Stomach (tissue), 9 donors: ENCODE results near the gene MYDGF. TPM values are rescaled to one million over a fixed set of nuclear protein-coding genes. Genes with fewer than 3 reads are reported as not detected.

Experiments used
- DNase-seq, 2 donors: peaks; one replicate each; pipeline versions ENCODE4 v3.0.0 to v3.0.0-alpha.2; 2013 to 2019
- H3K27ac ChIP-seq, 5 donors: fragments of 200-600 bp in 4 of 5; sonication (generic) in 4 of 5; one replicate each; pipeline ENCODE4 v1.5.1; 2013 to 2019; ENCODE audit warnings: mild to moderate bottlenecking in 1 of 5, moderate library complexity in 1 of 5
- H3K27me3 ChIP-seq, 3 donors: fragments of 200-600 bp; sonication (generic); one replicate each; pipeline ENCODE4 v1.5.1; 2017 to 2019; ENCODE audit warnings: mixed run types in 1 of 3
- H3K36me3 ChIP-seq, 4 donors: fragments of 200-600 bp; sonication (generic); 1 replicate in 3 of 4; 2 replicates in 1 of 4; pipeline ENCODE4 v1.5.1; 2016 to 2019
- H3K4me1 ChIP-seq, 4 donors: fragments of 200-600 bp; sonication (generic); one replicate each; pipeline ENCODE4 v1.5.1; 2016 to 2019
- H3K4me3 ChIP-seq, 4 donors: fragments of 200-600 bp; sonication (generic) in 3 of 4; one replicate each; pipeline ENCODE4 v1.5.1; 2016 to 2019; ENCODE audit warnings: mild to moderate bottlenecking in 1 of 4
- H3K9me3 ChIP-seq, 4 donors: fragments of 200-600 bp; sonication (generic); one replicate each; pipeline ENCODE4 v1.5.1; 2016 to 2019
- CTCF ChIP-seq, 7 experiments: fragments of 450-650 bp in 4 of 7; fragments of 200-600 bp in 3 of 7; sonication (generic) in 3 of 7; IDR thresholded peaks; one replicate each; pipeline ENCODE4 v1.5.1; 2016 to 2019; ENCODE audit warnings: antibody characterized with exemption in 7 of 7, control low read depth in 2 of 7, mild to moderate bottlenecking in 1 of 7
- EP300 ChIP-seq: sonication (generic); formaldehyde crosslinking; IDR thresholded peaks from one replicate; pipeline ENCODE4 v1.6.1; 2017; ENCODE audit warnings: antibody characterized with exemption
- POLR2A ChIP-seq, 4 donors: fragments of 450-650 bp; IDR thresholded peaks; one replicate each; pipeline ENCODE4 v1.6.1; 2016; ENCODE audit warnings: antibody characterized with exemption in 4 of 4, control low read depth in 2 of 4, mild to moderate bottlenecking in 1 of 4, moderate library complexity in 1 of 4
- POLR2AphosphoS5 ChIP-seq, 3 donors: sonication (generic); formaldehyde crosslinking; IDR thresholded peaks; one replicate each; pipeline ENCODE4 v1.6.1; 2016; ENCODE audit warnings: antibody characterized with exemption in 3 of 3
- WGBS, 5 donors: extraction: QIAGEN DNeasy Blood & Tissue Kit in 3 of 5; methylation state at CpG; one replicate each; pipeline versions ENCODE4 v1.1.5 to v1.1.7; 2013 to 2018; 5-methylcytosine and 5-hydroxymethylcytosine counted together
- intact Hi-C: fragments of 100-400 bp; cut with DNase I; formaldehyde crosslinking; loops from one replicate; pipeline ENCODE4 v1.15.1; 2023; ENCODE audit warnings: low total_unique reads
- polyA plus RNA-seq, 3 donors: library from polyadenylated mRNA; stranded (reverse); fragments of 200-250 nt; gene quantifications; one replicate each; pipeline ENCODE4 v1.2.3, GENCODE V29; 2013
- total RNA-seq, 5 donors: library from RNA; depleted of rRNA; stranded (reverse); fragments of >200 nt; gene quantifications; one replicate each; pipeline versions ENCODE4 v1.1.0 to v1.2.3, GENCODE V29; 2014 to 2016
- donor health status: healthy with polysubstance abuse.
- donor health status: Bipolar disorder and iron deficiency.
- donor health status: healthy.

The MYDGF gene
- total and polyA plus RNA-seq, 8 donors, result 41.4 to 86.6 (median 72.3) TPM

- peaks cover 0 to 25% (median 4%) of the 10 kb centered on the region in 3 donors for H3K27me3 ChIP-seq
- peak overlapping the region in 4 of 5 donors; percentile 12 to 70 (median 29) for H3K27ac ChIP-seq
- no peaks in the 10 kb centered on the region for H3K9me3 ChIP-seq
- intact Hi-C loops, result loop anchor here (5.0 kb wide), 1 partner anchor 79 kb away; the partner anchor contains the start of gene SEMA6B
- no peaks in the 10 kb centered on the region for H3K36me3 ChIP-seq
- H3K4me3 ChIP-seq, result peak overlapping the region; percentile 47 to 55 (median 53)
- peak in 5 of 7 experiments; percentile 74 to 98 (median 96) for TF ChIP-seq CTCF (IDR thresholded peaks at IDR 0.05)
- TF ChIP-seq POLR2A (IDR thresholded peaks at IDR 0.05), result no peak
- TF ChIP-seq POLR2AphosphoS5 (IDR thresholded peaks at IDR 0.05), result no peak
- DNase-seq, result peak; percentile 69 to 90
- peaks cover 28 to 56% (median 43%) of the 10 kb centered on the region in 4 donors for H3K4me1 ChIP-seq
- 0 to 1% (median 0%) methylated on average over 4 to 43 of the region's 43 CpGs for WGBS, 5 donors
Observed at GRCh38 chr19:4636151-4636717, 33.9 kb downstream of the MYDGF start.

GRCh38 chr19:4635754-4636116 is 34.4 kb downstream of the MYDGF start:
- intact Hi-C loops, result loop anchor here (5.0 kb wide), 1 partner anchor 78 kb away; the partner anchor contains the start of gene SEMA6B
- H3K4me3 ChIP-seq, result peak overlapping the region; percentile 47 to 55 (median 53)
- H3K9me3 ChIP-seq, result no peaks in the 10 kb centered on the region
- 20 to 38% (median 23%) methylated on average over 2 to 13 of the region's 13 CpGs for WGBS, 5 donors
- peak overlapping the region in 3 of 5 donors; percentile 12 to 70 (median 40) for H3K27ac ChIP-seq
- peaks cover 0 to 25% (median 4%) of the 10 kb centered on the region in 3 donors for H3K27me3 ChIP-seq
- no peaks in the 10 kb centered on the region for H3K36me3 ChIP-seq
- DNase-seq, result no peak
- H3K4me1 ChIP-seq, result peaks cover 28 to 51% (median 39%) of the 10 kb centered on the region in 4 donors
- no peak for TF ChIP-seq POLR2AphosphoS5 (IDR thresholded peaks at IDR 0.05)
- TF ChIP-seq EP300, result no peak
- TF ChIP-seq CTCF (IDR thresholded peaks at IDR 0.05), result no peak
- no peak for TF ChIP-seq POLR2A (IDR thresholded peaks at IDR 0.05)

GRCh38 chr19:4633140-4633967 is 36.8 kb downstream of the MYDGF start:
- H3K36me3 ChIP-seq, result no peaks in the 10 kb centered on the region
- H3K4me3 ChIP-seq, result no peak overlapping the region
- H3K9me3 ChIP-seq, result no peaks in the 10 kb centered on the region
- WGBS, 5 donors, result 36 to 49% (median 41%) methylated on average over 13 to 14 of the region's 14 CpGs
- H3K27ac ChIP-seq, result peak overlapping the region in 1 of 5 donors; percentile 70
- peaks cover 14 to 32% (median 25%) of the 10 kb centered on the region in 4 donors for H3K4me1 ChIP-seq
- peaks cover 0 to 25% (median 4%) of the 10 kb centered on the region in 3 donors for H3K27me3 ChIP-seq
- intact Hi-C loops, result no loop called here
- peak; percentile 67 to 79 for DNase-seq
- peak in 5 of 7 experiments; percentile 49 to 65 (median 61) for TF ChIP-seq CTCF (IDR thresholded peaks at IDR 0.05)
- no peak for TF ChIP-seq EP300

- H3K27me3 ChIP-seq, result peaks cover 0 to 48% (median 10%) of the 10 kb centered on the region in 3 donors
- no peaks in the 10 kb centered on the region for H3K9me3 ChIP-seq
- no peak for TF ChIP-seq EP300
- TF ChIP-seq POLR2AphosphoS5 (IDR thresholded peaks at IDR 0.05), result no peak
- TF ChIP-seq CTCF (IDR thresholded peaks at IDR 0.05), result no peak
- no peak for TF ChIP-seq POLR2A (IDR thresholded peaks at IDR 0.05)
- DNase-seq, result no peak
- 37 to 44% (median 40%) methylated on average over 6 of the region's 6 CpGs for WGBS, 5 donors
- H3K4me3 ChIP-seq, result no peak overlapping the region
- no peak overlapping the region for H3K27ac ChIP-seq
- H3K4me1 ChIP-seq, result no peaks in the 10 kb centered on the region
- intact Hi-C loops, result loop anchor here (10.0 kb wide), 1 partner anchor 50 kb away; no protein-coding TSS in a partner anchor
- H3K36me3 ChIP-seq, result no peaks in the 10 kb centered on the region
Observed at GRCh38 chr19:4624733-4625362, 45.3 kb downstream of the MYDGF start.
